DMS153 treated with DMSO at 0.1 percent for 48 hours (cell line): Measurements from ENCODE around the gene LRP10.

ENCODE experiments used
- DNase-seq: peaks from one replicate; lab custom pipeline; 2025; ENCODE audit not compliant: unreplicated experiment; lab: John Stamatoyannopoulos, UW

The LRP10 gene

GRCh38 chr14:22864979-22865378 is 6.6 kb upstream of the LRP10 start:
- no peak for DNase-seq

GRCh38 chr14:22865424-22866405 is 5.8 kb upstream of the LRP10 start:
- no peak for DNase-seq

GRCh38 chr14:22866874-22867273 is 4.7 kb upstream of the LRP10 start:
- no peak for DNase-seq

GRCh38 chr14:22870811-22871223 is 723 bp upstream of the LRP10 start:
- no peak for DNase-seq

GRCh38 chr14:22872033-22872832 is 693 bp downstream of the LRP10 start:
- peak; percentile 28 for DNase-seq

- no peak for DNase-seq
Observed at GRCh38 chr14:22872833-22873520, 1.4 kb downstream of the LRP10 start.

- no peak for DNase-seq
Observed at GRCh38 chr14:22875003-22875747, 3.6 kb downstream of the LRP10 start.

- DNase-seq = no peak
Observed at GRCh38 chr14:22875748-22876319, 4.3 kb downstream of the LRP10 start.

- no peak for DNase-seq
Observed at GRCh38 chr14:22877000-22877501, 5.5 kb downstream of the LRP10 start.

GRCh38 chr14:22878271-22879246 is 7.0 kb downstream of the LRP10 start:
- DNase-seq = no peak

- DNase-seq = no peak
Observed at GRCh38 chr14:22882064-22882463, 10.5 kb downstream of the LRP10 start.

GRCh38 chr14:22882529-22883172 is 11.1 kb downstream of the LRP10 start:
- DNase-seq = peak; percentile 25

- no peak for DNase-seq
Observed at GRCh38 chr14:22883173-22883976, 11.8 kb downstream of the LRP10 start, which contains the start of gene REM2. TSS of gene REM2 (plus strand) at chr14:22883222. CDS start at chr14:22883288, 66 bp downstream.

GRCh38 chr14:22884076-22884737 is 12.7 kb downstream of the LRP10 start:
- DNase-seq = no peak

GRCh38 chr14:22884738-22885523 is 13.4 kb downstream of the LRP10 start:
- DNase-seq = no peak

GRCh38 chr14:22885975-22886374 is 14.4 kb downstream of the LRP10 start:
- DNase-seq = no peak
